Measurements from ENCODE around the gene SNPH.

SNPH gene

GRCh38 chr20:1272368-1273100, 6.4 kb downstream of the SNPH start:
- H3K4me3 ChIP-seq (ENCODE audit: low read depth, low read length) = no peak overlapping the region
- CTCF ChIA-PET = interaction anchor here (1.0 kb wide), 1 partner anchor 198 kb away, joined by 3 read pairs; no protein-coding TSS in a partner anchor
- POLR2A ChIA-PET = interaction anchor here (0.5 kb wide), 1 partner anchor 62 kb away, joined by 3 read pairs; no protein-coding TSS in a partner anchor
- TF ChIP-seq ZNF354C (tag by site-specific recombination; IDR thresholded peaks at IDR 0.05; ENCODE audit: borderline replicate concordance, low read depth) = no peak
- no peaks in the 10 kb centered on the region for H3K9me3 ChIP-seq (ENCODE audit: control insufficient read depth, insufficient read depth, low read depth, low read length)
- no peak overlapping the region for H3K27ac ChIP-seq (ENCODE audit: extremely low read depth, low read depth, low read length)
- peaks cover 0 to 23% of the 10 kb centered on the region in 2 experiments; a peak in 1 of 3 replicates for H3K36me3 ChIP-seq (ENCODE audit: control insufficient read depth in 2 of 2, insufficient read depth in 1 of 2, low read length in 2 of 2)
- no peaks in the 10 kb centered on the region for H3K4me1 ChIP-seq (ENCODE audit: control insufficient read depth, insufficient read depth, low read length)

DNA sequence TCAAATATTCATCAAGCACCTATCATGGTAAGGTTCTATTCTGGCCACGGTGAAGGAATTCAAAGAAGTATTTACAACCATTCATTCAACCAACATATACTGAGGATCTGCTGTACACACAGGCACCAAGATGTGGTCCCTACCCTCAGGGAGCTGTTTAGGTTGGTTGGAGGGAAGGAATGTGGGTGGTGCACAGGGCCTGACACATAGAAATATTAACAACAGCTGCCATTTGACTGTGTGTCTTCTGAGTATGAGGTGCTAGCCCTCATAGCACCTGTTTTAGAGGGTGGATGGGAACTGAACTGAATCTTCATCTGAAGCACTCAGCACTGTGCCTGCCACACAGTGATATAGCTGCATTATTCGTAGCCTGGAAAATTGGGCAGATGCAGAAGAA, 7.3 kb downstream of the SNPH start:
- ChIA-PET CTCF (no interaction called here), POLR2A (no interaction called here)
- Histone ChIP-seq H3K4me1 (ENCODE audit: control insufficient read depth, insufficient read depth, low read length) (no peaks in the 10 kb centered on the region), H3K27ac (ENCODE audit: extremely low read depth, low read depth, low read length) (no peak overlapping the region), H3K4me3 (ENCODE audit: low read depth, low read length) (no peak overlapping the region), H3K36me3 (ENCODE audit: control insufficient read depth in 2 of 2, insufficient read depth in 1 of 2, low read length in 2 of 2) (peaks cover 0 to 23% of the 10 kb centered on the region in 2 experiments; a peak in 1 of 3 replicates), H3K9me3 (ENCODE audit: control insufficient read depth, insufficient read depth, low read depth, low read length) (no peaks in the 10 kb centered on the region)
- TF ChIP-seq SP3 (tag by site-specific recombination; IDR thresholded peaks at IDR 0.05) (no peak), PRDM4 (tag by site-specific recombination; IDR thresholded peaks at IDR 0.05) (no peak), GFI1B (tag by site-specific recombination; IDR thresholded peaks at IDR 0.05) (no peak), PRDM2 (tag by site-specific recombination; IDR thresholded peaks at IDR 0.05; ENCODE audit: borderline replicate concordance) (no peak), SP2 (tag by site-specific recombination; IDR thresholded peaks at IDR 0.05) (no peak), ZNF132 (tag by site-specific recombination; IDR thresholded peaks at IDR 0.05; ENCODE audit: borderline replicate concordance) (no peak), ZNF112 (tag by site-specific recombination; IDR thresholded peaks at IDR 0.05) (no peak), ZNF701 (tag by site-specific recombination; IDR thresholded peaks at IDR 0.05) (no peak)

DNA sequence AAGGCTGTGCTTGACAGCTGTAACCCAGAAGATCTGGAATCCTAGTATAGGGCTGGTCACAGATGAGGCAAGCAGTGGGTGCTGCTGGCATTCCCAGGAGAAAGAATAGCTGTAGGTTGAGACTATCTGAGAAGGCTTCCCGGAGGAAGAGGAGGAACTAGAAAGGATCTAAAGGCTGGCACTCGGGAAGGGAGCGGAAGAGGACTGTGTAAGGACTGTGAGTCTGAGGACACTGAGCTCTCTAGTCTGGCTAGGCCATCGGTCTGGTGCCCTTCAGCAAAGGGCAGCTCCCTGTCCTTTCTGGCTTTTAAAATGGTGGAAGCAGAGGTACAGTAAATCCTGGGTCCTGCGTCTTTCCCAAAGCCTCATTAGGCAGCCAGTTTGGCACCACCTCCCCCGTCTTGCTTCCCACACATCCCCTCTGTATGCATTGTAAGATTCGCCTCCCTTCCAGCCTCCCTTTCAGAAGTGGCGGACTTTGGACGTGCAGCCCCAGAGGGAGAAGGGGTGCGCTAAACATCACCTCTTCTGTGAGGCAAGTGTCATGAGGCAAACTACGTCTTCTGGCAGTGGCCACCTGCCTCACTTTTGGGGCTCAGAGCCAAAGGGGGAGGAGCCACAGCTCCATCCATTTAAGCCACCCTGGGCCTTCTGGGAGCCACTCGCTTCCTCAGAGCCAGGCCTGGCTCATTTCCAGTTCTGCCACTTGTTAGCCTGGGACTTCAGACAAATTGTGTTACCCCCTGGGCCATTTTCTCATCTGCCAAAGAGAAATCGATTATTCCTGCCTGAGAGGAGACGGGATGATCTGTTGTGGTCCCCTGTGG, 8.6 kb downstream of the SNPH start:
- H3K27ac ChIP-seq (ENCODE audit: extremely low read depth, low read depth, low read length) = no peak overlapping the region
- peaks cover 0 to 13% of the 10 kb centered on the region in 2 experiments; a peak in 1 of 3 replicates for H3K36me3 ChIP-seq (ENCODE audit: control insufficient read depth in 2 of 2, insufficient read depth in 1 of 2, low read length in 2 of 2)
- ChIA-PET POLR2A (interaction anchor here (0.9 to 1.6 kb wide), 2 partner anchors 8 to 9 kb away, joined by 3 to 6 read pairs; no protein-coding TSS in a partner anchor), CTCF (no interaction called here)
- H3K4me1 ChIP-seq (ENCODE audit: control insufficient read depth, insufficient read depth, low read length) = no peaks in the 10 kb centered on the region
- no peaks in the 10 kb centered on the region for H3K9me3 ChIP-seq (ENCODE audit: control insufficient read depth, insufficient read depth, low read depth, low read length)
- no peak overlapping the region for H3K4me3 ChIP-seq (ENCODE audit: low read depth, low read length)
- TF ChIP-seq ZBTB17 (tag by site-specific recombination; IDR thresholded peaks at IDR 0.05) = peak; percentile 86
- TF ChIP-seq ZFHX2 (tag by site-specific recombination; conservative IDR thresholded peaks at IDR 0.05) = peak; percentile 41; the same call in 1 of the 2 replicates
- 0 out of 2 replicates have a peak, but pooled peaks have one; percentile 19 for TF ChIP-seq GLIS1 (tag by site-specific recombination; IDR thresholded peaks at IDR 0.05)
- TF ChIP-seq ELK4 (IDR thresholded peaks at IDR 0.05; ENCODE audit: borderline replicate concordance, low read depth, low read length) = no peak
- peak; percentile 45; the same call in 1 of the 2 replicates for TF ChIP-seq SCRT2 (tag by site-specific recombination; IDR thresholded peaks at IDR 0.05)
- TF ChIP-seq ZNF16 (tag by site-specific recombination; IDR thresholded peaks at IDR 0.05; ENCODE audit: low read depth) = no peak
